NCI-H2029 (cell line): ENCODE data around the gene MICU1.
"Not testable (repeated sequence)": the region's sequence is repeated elsewhere in the genome, so short reads cannot be mapped to it uniquely, and the experiment has no call there.

Source experiments
- DNase-seq: peaks from one replicate; lab custom pipeline; 2025; lab: John Stamatoyannopoulos, UW

Gene MICU1

GRCh38 chr10:72445851-72446250, 180.0 kb downstream of the MICU1 start:
- DNase-seq, result no peak

GRCh38 chr10:72442969-72443368, 182.9 kb downstream of the MICU1 start:
- not testable (repeated sequence) for DNase-seq

- DNase-seq, result no peak
Observed at GRCh38 chr10:72435570-72435969, 190.3 kb downstream of the MICU1 start.

GRCh38 chr10:72430936-72431335, 194.9 kb downstream of the MICU1 start:
- not testable (repeated sequence) for DNase-seq

- no peak for DNase-seq
Observed at GRCh38 chr10:72429931-72430330, 195.9 kb downstream of the MICU1 start.

- DNase-seq, result no peak
Observed at GRCh38 chr10:72426986-72427385, 198.9 kb downstream of the MICU1 start.

DNA sequence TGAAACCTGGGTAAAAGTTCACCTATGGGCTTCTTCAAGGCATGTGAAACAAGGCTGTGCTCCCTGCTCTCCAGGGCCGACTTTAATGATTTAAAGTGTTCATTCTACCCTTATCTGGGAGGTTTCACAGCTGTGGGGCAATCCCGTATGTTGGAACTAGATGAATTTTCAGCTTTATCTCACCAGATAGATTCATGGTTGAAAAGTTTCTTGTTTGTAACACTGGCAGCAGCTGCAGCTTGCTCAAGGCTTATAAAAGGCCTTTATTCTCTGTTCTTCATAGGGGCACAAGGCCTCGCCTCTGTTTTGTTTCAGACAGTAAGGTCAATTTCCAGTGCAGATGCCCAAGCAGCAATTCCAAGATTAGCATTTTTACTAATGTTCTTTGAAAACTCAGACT, 200.7 kb downstream of the MICU1 start:
- DNase-seq, result no peak

- DNase-seq, result no peak
Observed at GRCh38 chr10:72424561-72424960, 201.3 kb downstream of the MICU1 start.

DNA sequence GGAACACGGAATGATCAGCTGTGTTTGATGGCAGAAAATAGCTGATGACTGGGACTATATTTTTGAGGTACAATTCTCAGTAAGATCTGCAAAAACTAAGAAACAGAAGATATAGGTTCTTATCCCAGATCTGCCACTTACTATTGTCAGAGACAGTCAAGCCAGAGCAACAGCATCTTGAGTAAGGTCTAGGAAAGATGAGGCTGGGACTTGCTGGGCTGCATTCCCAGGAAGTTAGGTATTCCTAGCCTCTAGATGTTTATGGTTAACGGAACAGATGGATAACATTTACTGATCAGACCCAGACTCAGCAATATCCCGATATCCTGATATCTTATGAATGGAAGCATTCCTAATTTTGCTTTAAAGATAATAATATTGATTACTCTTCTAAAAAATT, 202.5 kb downstream of the MICU1 start:
- DNase-seq, result no peak

DNA sequence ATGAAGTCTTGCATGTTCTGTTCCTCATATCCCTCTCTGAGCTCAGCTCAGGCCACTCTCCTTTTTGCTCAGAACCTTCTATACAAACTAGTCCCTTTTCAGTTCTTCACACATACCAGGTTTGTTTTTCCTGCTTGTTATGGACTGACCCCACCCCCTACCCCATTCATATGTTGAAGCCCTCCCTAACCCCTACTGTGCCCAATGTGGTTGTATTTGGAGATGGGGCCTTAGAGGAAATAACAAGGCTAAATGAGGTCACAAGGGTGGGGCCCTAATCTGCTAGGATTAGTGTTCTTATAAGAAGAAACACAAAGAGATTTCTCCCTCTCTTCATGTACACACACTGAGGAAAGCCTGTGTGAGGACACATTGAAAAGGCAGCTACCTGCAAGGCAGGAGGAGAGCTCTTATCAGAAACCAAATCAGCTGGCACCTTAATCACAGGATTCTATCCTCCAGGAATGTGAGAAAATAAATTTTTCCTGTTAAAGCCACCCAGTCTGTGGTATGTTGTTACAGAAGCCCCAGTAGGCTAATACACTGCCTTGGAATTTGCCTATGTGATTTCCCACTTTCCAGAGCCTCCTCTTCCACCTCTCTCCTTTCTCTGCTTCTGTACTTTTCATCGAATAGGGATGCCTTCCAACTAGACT, 203.9 kb downstream of the MICU1 start:
- DNase-seq, result no peak

GRCh38 chr10:72419241-72419640, 206.6 kb downstream of the MICU1 start:
- DNase-seq, result no peak

GRCh38 chr10:72418679-72419078, 207.2 kb downstream of the MICU1 start:
- DNase-seq, result no peak

- no peak for DNase-seq
Observed at GRCh38 chr10:72417971-72418370, 207.9 kb downstream of the MICU1 start.

GRCh38 chr10:72416661-72417060, 209.2 kb downstream of the MICU1 start:
- DNase-seq, result no peak

DNA sequence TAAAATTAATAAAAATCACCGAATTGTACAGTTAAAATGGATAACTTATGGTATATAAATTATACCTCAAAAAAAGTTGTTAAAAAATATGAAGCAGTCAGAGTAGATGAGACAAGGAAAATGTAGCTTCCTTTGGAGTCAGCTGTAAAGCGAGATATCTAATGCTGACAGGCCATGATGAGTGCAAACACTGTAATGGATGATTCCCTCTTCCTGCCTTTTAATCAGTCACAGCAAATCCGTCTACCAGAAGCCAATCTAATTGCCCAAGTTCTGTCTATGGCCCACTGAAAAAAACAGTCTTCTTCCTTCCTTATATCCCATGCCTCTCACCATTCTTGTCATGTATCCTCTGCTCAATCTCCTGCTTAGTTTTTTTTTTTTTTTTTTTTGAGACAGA, 211.2 kb downstream of the MICU1 start:
- no peak for DNase-seq

- no peak for DNase-seq
Observed at GRCh38 chr10:72409167-72409566, 216.7 kb downstream of the MICU1 start.

DNA sequence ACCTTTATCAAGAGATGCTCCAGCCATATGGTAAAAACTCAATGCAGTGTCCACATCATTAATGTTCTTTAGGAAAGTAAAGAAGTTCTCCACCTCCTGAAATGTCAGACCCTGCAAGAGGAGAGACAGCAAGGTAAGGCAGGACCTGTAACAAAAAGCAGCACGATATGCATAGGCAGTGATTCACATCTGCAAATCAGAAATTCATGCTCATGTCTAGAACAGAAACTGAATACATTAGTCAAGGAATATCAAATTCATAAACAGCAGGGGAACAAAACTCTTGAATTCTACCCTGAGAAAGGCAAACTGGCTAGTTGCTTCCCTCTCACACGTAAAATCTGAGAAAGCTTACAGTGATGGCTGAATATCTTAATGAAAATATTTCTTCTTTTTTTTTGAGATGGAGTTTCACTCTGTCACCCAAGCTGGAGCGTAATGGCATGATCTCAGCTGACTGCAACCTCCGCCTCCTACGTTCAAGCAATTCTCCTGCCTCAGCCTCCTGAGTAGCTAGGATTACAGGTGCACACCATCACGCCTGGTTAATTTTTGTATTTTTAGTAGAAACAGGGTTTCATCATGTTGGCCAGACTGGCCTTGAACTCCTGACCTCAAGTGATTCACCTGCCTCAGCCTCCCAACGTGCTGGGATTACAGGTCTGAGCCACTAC, 217.8 kb downstream of the MICU1 start:
- DNase-seq, result no peak

DNA sequence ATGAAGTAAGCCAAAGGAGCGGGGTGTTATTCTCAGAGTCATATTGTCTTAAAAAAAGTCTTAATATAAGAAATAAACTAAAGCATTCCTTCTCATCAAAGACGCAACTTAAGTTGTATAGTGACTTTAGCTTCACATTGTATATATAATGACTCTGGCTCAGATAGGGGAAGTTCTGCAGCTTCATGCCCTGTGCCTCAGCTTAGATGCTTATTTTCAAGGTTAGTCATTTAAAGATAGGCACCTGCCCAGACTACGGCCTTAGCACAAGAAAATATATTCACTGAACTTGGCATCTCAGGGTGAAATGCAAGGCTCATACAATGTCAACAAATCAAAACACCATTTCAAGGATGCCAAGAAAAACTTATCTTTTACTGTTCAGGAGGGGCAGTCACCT, 218.4 kb downstream of the MICU1 start:
- DNase-seq, result no peak

GRCh38 chr10:72395581-72395980, 230.3 kb downstream of the MICU1 start:
- not testable (repeated sequence) for DNase-seq

- no peak for DNase-seq
Observed at GRCh38 chr10:72392571-72392970, 233.3 kb downstream of the MICU1 start.

DNA sequence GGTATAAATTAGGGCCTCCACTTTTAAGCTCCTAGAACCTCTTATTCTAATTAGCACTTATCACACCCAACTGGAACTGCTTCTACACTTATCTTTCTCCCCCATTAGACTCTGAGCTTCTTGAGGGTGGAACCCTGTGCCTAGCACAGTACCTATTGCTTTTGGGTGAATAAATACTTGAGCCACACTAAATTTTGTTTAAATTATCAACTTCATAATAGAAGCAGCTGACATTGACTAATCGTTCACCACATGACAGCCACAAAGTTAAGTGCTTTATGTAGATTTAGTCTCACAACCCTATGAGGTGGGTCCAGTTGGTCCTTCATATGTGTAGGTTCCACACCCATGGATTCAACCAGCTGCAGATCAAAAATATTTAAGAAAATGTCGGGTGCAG, 235.1 kb downstream of the MICU1 start:
- no peak for DNase-seq

DNA sequence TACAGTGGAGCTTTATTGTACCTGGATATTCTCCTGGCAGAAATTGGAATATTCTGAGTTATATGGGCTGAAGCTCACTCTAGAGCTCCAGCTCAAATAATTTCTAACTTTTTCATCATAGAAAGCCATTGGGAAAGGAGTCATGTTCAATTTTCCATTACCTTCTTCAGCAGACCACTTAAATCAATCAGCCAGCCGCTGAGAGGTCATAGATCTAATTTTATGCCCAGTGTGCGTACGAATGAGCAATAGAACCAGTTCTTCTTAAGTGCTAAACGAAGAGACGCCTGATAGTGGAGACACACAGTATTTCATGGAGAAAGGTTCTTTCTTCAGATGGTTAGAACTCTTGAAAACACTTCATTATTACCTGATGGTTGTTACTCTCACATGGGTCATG, 236.2 kb downstream of the MICU1 start:
- no peak for DNase-seq

- no peak for DNase-seq
Observed at GRCh38 chr10:72389014-72389413, 236.9 kb downstream of the MICU1 start.

GRCh38 chr10:72388062-72388461, 237.8 kb downstream of the MICU1 start:
- no peak for DNase-seq
